AG04449 (cell line): ENCODE results near the gene B3GALT6.
"Not testable (repeated sequence)": the region's sequence is repeated elsewhere in the genome, so short reads cannot be mapped to it uniquely, and the experiment has no call there.

Source experiments
- CTCF ChIA-PET: fragments of 350-600 bp; formaldehyde crosslinking; extraction: SDS; loops from one replicate; lab custom pipeline; 2021; ENCODE audit warnings: antibody characterized with exemption; lab: Yijun Ruan, JAX
- POLR2A ChIA-PET: fragments of 400-600, 350-600 bp; formaldehyde crosslinking; extraction: SDS; loops from one replicate; lab custom pipeline; 2020; ENCODE audit warnings: antibody characterized with exemption, inconsistent platforms; lab: Yijun Ruan, JAX
- DNase-seq: peaks from one replicate; pipeline ENCODE4 v3.0.0-alpha.2; 2010; ENCODE audit warnings: low read depth, low spot score
- H3K4me3 ChIP-seq: 2 replicates; pipeline ENCODE4 v1.5.1; 2011; ENCODE audit warnings: low read depth, mild to moderate bottlenecking, control low read depth, low read length
- CTCF ChIP-seq: IDR thresholded peaks from one replicate; pipeline ENCODE4 v1.5.1; 2011; ENCODE audit warnings: mild to moderate bottlenecking, moderate library complexity, low read length, control low read depth, inconsistent platforms; ENCODE audit not compliant: insufficient read depth; ENCODE audit errors: missing control alignments

B3GALT6 gene

GRCh38 chr1:1187938-1188337 is 44.1 kb upstream of the B3GALT6 start:
- no peak for TF ChIP-seq CTCF
- no peak for DNase-seq
- ChIA-PET CTCF (interaction anchor here (0.6 to 1.4 kb wide), 3 partner anchors 8 to 19 kb away, joined by 3 to 4 read pairs (median 4); no protein-coding TSS in a partner anchor), POLR2A (no interaction called here)
- H3K4me3 ChIP-seq = no peak overlapping the region

- ChIA-PET POLR2A (no interaction called here), CTCF (no interaction called here)
- DNase-seq = no peak
- TF ChIP-seq CTCF = no peak
- no peak overlapping the region for H3K4me3 ChIP-seq
These were observed 42.9 kb upstream of the B3GALT6 start for GRCh38 chr1:1189111-1189510.

- H3K4me3 ChIP-seq = no peak overlapping the region
- POLR2A ChIA-PET = no interaction called here
- TF ChIP-seq CTCF = no peak
- CTCF ChIA-PET = no interaction called here
- DNase-seq = no peak
These were observed 40.3 kb upstream of the B3GALT6 start for GRCh38 chr1:1191734-1192133.

GRCh38 chr1:1194723-1195122 is 37.3 kb upstream of the B3GALT6 start:
- ChIA-PET POLR2A (no interaction called here), CTCF (interaction anchor here (0.6 kb wide), 1 partner anchor 17 kb away, joined by 3 read pairs; no protein-coding TSS in a partner anchor)
- no peak overlapping the region for H3K4me3 ChIP-seq
- no peak for TF ChIP-seq CTCF
- DNase-seq = no peak

- DNase-seq, H3K4me3 ChIP-seq, POLR2A ChIA-PET: not testable (repeated sequence)
- CTCF ChIA-PET = interaction anchor here (0.6 kb wide), 1 partner anchor 8 kb away, joined by 3 read pairs; no protein-coding TSS in a partner anchor
These were observed 36.3 kb upstream of the B3GALT6 start for GRCh38 chr1:1195726-1196125.

- H3K4me3 ChIP-seq = no peak overlapping the region
- ChIA-PET CTCF (interaction anchor here (0.6 kb wide), 1 partner anchor 9 kb away, joined by 3 read pairs; no protein-coding TSS in a partner anchor), POLR2A (no interaction called here)
- no peak for DNase-seq
- no peak for TF ChIP-seq CTCF
These were observed 35.4 kb upstream of the B3GALT6 start for GRCh38 chr1:1196431-1197187.

DNA sequence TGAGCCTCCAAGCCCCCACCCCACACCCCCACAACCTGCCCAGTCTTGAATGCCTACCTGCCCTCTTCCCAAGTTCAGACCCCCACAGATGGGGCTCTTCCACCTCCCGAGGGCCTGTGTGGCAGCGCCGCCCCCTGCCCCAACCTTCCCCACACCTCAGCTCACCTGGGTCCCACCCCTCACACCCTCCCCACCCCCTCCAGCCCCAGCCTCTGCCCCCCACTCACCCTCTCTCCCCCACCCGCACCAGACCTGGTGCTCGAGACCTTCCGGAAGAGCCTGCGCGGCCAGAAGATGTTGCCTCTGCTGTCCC is 34.9 kb upstream of the B3GALT6 start:
- ChIA-PET POLR2A (no interaction called here), CTCF (no interaction called here)
- no peak overlapping the region for H3K4me3 ChIP-seq
- no peak for DNase-seq
- TF ChIP-seq CTCF = no peak
